Breast epithelium (tissue), 3 donors: ENCODE data around the gene SORL1.

Source experiments
- CTCF ChIP-seq, 3 donors: fragments of 450-650 bp; IDR thresholded peaks; one replicate each; pipeline ENCODE4 v1.5.1; 2016 to 2017; ENCODE audit warnings: antibody characterized with exemption in 3 of 3, mild to moderate bottlenecking in 3 of 3, moderate library complexity in 3 of 3
- POLR2A ChIP-seq: fragments of 450-650 bp; IDR thresholded peaks from one replicate; pipeline ENCODE4 v1.6.1; 2016; ENCODE audit warnings: antibody characterized with exemption, mild to moderate bottlenecking, moderate library complexity
- POLR2AphosphoS5 ChIP-seq, 3 donors: sonication (generic); formaldehyde crosslinking; IDR thresholded peaks; one replicate each; pipeline ENCODE4 v1.6.1; 2017; ENCODE audit warnings: antibody characterized with exemption in 3 of 3

GRCh38 chr11:121561716-121562115 lies 109.6 kb downstream of the SORL1 start:
- no peak for TF ChIP-seq POLR2A
- TF ChIP-seq CTCF (IDR thresholded peaks at IDR 0.05): no peak
- no peak for TF ChIP-seq POLR2AphosphoS5 (IDR thresholded peaks at IDR 0.05)
